GM18907 (cell line): Measurements from ENCODE around the gene DYNLT1.
A peak's percentile ranks its signal among the peaks of the same experiment; 100 is the strongest.
"Not testable (repeated sequence)": the region's sequence is repeated elsewhere in the genome, so short reads cannot be mapped to it uniquely, and the experiment has no call there.

Source experiments
- ATAC-seq: cut with Tn5 transposase; IDR thresholded peaks from one replicate; pipeline ENCODE4 v1.9.1; 2021; ENCODE audit warnings: mild to moderate bottlenecking, moderate library complexity; ENCODE audit not compliant: unreplicated experiment

DYNLT1 gene

DNA sequence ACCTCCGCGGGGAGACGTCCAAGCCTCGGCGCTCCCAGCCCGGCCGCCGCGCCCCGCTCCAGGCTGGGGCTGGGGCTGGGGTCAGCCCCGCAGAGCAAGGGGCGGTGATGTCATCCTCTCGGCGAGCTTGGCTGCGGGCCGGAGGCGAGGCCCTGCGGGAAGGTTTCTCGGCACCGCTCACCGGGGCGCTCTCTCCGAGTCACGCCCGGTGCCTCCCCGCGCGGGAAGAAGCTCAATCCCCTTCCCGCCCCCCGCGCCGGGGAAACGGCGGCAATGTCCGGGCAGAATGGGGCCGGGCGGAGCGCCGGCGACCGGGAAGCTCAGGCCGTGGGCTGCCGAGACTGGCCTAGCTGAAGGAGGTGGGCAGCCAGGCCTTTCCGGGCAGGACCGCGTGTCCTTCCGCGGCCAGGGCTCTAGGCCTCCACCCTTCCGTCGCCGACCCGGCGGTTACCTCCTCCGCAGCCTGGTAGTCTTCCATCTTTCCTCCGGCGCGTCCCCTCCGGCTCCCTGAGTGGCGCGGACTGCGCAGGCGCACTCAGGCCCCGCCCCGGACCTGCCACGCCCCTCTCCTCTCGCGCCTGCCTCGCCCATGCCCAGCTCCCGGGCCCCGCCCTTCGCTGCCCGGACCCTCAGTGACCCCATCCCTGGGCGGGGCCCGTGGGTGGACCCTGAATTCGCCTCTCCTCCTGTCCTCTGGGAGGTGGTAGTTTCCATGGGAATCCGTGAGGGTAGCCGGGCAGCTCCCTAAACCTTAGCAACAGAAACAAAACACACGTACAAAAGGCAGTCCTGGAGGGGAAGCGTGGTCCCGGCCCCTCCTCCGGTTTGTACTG, at the start of gene DYNLT1:
Gene DYNLT1 (minus strand): TSS at position 513 of the 833 bp plus-strand sequence. CDS start 35 bp downstream, at position 478.
- peak; percentile 57 for ATAC-seq

DNA sequence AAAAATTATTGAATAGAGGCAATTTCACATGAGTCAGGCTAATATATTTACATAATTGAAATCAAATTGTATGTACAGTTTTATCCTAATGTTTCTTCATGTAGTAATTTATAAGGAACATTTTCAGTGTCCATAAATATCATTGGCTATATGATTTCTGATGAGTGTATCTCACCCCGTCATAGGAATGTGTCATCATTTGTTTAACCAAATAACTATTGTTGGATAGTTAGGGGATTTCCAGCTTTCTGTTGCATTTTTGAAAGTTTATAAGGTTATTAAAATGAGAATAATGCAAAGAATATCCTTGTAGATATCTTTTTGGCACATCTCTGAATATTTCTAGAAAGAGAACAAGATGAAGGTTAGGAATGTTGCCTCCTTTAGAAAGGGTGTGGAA, 44.3 kb upstream of the DYNLT1 start:
- no peak for ATAC-seq

DNA sequence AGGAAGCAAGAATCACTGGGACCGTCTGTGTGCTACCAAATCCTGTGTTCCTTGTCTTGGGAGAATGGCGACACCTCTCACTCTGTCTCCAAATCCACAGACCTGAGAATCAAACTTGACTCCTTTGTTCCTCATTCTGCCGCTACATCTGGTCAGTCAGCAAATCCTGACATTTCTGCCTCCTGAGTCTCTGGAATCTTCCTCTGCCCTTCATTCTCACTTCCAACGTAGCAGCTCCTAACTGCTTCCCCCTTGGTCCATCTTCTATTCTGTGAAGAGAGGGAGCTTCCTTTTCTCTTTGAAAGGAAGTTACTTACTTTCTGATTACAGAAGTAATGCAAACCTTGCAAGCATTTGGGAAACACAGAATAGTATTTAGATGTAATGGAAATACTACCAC, 43.0 kb upstream of the DYNLT1 start:
- no peak for ATAC-seq

DNA sequence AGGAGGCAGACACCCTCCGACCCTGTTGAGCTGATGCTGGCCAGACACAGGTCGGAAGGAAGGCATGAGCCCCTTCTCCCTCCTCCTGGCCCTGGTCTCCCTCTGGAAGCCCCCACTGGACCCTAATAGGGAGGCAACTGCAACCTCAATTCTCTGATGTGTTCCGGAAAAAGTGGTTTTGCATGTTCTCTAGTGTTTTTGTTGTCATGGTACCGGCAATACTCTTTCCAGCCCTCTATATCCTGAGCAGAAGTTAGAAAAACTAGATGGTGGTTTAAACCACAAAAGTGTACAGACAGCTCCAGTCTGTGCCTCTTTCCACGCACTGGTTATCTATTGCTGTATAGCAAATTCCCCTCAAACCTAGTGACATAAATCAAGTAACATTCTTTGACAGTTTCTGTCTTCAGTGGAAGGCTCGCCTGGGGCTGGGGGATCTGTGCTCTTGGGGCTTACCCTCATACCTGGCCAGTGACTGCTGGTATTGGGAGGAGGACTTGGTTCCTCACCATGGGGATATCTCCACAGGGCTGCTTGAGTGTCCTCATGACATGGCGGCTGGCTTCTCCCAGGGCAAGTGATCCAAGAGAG, 42.3 kb upstream of the DYNLT1 start:
- peak; percentile 95 for ATAC-seq

DNA sequence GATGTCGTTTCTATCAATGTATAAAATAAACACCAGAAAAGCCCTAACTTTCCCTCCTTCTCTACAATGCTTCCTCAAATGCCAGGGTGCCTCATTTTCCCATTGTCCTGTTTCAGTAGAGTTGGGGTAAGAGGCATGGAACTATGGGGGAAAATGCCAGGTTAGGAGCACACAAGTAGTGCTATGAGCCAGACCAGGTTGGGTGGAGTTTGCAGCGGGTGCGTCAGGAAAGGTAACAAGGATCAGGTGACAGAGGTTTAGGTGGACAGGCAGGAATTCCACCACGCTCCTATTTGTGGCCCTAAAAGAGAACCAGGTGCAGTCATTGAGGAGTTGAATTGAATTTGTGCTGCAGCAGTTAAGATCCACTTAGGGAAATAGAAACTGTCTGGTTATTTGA, 41.8 kb upstream of the DYNLT1 start:
- no peak for ATAC-seq

DNA sequence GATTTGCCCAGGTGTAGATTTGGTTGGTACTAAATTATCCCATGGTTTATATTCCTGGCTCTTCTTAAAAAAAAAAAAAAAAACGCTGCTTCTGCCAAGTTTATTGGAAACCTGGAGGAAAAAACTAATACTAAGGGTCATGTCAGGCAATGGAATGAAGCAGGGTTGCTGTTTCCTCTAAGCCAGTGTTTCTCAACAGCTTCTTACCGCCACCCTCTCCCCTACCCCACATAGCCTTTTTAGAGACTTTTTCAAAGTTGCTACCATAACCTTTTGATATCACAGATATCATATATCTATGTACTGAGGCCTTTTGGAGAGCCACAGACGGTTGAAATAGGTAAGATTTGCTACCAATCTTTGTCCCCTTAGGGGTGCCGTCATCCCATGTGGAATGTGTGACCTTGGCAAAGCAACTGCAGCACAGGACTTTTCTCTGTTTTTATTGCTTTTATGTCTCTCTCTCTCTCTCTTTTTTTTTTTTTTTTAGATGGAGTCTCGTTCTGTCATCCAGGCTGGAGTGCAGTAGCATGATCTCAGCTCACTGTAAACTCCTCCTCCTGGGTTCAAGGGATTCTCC, 40.3 kb upstream of the DYNLT1 start:
- no peak for ATAC-seq

DNA sequence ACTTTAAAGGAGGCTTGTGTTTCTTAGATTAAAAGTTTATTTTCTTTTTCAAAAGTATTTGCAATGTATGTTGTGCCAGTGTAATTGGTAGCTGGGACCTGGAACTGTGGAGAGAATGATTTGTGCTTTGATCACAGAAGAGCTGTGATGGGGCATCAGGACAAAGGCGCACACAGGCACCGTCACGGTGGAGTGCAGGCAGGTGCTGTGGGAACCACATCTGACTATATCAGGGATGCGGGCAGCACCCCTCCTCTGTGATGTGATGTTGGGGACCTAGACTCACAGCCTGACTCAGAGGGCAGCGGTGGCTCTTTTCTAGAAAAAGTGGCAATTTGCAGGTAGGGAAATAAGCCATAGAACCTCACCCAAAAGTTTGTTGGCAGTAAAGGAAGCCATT, 39.8 kb upstream of the DYNLT1 start:
- ATAC-seq: no peak

DNA sequence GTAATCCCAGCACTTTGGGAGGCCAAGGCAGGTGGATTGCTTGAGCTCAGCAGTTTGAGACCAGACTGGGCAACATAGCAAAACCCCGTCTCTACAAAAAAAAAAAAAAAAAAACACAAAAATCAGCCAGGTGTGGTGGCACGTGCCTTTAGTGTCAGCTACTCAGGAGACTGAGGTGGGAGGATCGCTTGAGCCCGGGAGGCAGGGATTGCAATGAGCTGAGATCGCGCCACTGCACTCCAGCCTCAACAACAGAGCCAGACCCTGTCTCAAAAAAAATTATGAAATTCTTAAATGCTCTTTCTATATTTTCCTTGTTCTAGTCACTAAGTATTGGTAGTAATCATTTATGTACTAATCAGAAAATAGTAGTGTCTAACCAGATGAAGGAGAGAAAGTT, 35.9 kb upstream of the DYNLT1 start:
- no peak for ATAC-seq

DNA sequence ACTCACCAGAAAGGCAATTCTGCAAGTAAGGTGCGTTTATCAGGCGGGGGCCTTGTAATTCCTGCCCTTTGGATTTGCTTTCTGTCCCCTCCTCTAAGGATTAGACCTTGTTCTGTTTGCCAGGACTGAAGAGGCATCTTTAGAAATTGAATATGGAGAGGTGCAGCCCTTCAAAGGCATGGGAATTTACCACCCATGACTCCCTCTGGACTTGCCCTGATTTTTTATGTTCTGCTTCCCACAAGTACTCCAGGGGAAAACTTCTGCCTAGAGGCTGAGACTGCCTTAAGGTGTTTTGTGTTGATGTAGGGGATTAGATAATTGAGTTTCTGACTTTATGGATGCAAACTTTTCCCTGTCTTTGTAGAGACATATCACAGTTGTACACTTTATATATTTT, 35.5 kb upstream of the DYNLT1 start:
- ATAC-seq: no peak

DNA sequence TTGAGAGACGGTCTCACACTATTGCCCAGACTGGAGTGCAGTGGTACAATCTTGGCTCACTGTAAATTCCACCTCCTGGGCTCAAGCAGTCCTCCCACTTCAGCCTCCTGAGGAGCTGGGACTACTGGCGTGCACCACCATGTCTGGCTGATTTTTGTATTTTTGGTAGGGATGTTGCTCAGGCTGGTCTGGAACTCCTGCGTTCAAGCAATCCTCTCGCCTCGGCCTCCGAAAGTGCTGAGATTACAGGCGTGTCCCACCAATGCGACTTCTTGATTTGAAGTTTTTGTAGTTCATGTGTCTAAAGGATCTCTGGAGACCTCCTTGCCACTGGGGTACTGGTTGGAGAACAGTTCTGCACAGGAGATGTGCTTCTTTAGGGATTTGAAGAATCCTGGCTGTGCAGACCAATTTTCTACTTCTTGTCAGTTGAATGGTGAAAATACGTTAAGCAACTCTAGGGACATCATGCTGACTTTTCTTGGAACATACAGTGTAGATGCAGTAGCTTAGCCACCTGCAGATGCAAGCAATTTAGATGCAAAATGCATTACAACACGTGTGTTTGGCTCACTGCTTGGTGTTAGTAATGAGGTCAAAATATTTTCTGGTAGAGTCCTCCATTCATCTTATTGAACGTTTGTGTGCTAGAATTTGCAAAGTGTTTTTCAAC, 33.5 kb upstream of the DYNLT1 start:
- ATAC-seq: no peak

DNA sequence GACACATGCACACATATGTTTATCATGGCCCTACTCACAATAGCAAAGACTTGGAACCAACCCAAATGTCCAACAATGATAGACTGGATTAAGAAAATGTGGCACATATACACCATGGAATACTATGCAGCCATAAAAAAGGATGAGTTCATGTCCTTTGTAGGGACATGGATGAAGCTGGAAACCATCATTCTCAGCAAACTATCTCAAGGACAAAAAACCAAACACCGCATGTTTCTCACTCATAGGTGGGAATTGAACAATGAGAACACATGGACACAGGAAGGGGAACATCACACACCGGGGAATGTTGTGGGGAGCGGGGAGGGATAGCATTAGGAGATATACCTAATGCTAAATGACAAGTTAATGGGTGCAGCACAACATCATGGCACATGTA, 32.6 kb upstream of the DYNLT1 start:
- ATAC-seq: not testable (repeated sequence)

DNA sequence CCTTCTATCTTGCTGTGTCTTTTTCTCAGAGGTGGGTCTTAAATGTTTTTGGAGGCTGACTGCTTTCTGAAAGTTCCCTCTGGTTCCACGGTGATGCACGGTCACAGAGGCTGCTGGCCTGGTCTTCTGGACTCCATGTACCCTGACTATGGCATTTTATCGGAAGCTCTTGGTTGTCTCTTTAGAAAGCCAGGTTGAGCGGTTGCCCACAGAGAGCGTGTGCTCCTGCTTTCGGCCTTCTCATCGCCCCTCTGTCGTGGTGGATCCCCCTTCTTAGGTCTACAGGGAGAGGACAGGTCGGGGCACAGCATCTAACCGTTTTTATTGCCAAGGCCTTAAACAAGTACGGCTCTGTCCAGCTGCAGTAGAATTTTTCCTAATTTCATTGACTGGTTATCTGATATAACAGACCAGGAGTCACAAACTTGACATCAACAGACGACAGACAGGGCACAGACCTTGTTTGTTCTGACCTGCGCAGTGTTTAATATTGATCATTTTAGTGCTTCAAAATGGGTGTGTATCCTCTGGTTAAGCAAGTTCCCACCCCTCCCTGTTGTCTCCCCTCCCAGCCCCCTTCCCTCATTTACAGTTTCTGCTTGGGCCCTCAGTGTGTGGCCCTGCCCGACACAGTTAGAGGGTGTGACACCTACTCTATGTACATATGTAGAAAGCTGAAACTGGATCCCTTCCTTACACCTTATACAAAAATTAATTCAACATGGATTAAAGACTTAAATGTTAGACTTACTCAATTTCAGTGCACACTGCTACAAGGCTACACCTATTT, 30.0 kb upstream of the DYNLT1 start:
- no peak for ATAC-seq

DNA sequence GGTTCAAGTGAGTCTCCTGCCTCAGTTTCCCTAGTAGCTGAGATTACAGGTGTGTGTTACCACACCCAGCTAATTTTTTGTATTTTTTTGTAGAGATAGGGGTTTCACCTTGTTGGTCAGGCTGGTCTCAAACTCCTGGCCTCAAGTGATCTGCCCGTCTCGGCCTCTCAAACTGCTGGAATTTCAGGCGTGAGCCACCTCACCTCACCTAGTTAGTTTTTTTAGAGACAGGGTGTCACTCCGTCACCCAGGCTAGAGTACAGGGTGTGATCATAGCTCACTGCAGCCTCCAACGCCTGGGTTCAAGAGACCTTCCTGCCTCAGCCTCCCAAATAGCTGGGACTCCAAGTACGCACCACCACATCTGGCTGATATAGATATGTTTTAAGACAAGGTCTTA, 28.2 kb upstream of the DYNLT1 start:
- ATAC-seq: no peak

DNA sequence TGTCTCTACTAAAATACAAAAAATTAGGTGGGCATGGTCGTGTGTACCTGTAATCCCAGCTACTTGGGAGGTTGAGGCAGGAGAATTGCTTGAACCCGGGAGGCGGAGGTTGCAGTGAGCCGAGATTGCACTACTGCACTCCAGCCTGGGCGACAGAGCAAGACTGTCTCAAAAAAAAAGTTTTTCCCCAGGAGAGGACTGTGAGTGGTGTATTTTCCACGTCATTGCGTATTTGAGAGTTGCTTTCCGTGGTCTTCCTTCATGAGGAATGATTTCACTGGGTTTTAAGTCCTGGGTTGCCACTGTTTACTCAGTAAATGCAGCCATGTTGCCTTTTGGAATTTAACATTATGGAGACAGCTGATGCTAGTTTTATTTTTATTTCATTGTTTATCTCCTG, 27.6 kb upstream of the DYNLT1 start:
- not testable (repeated sequence) for ATAC-seq

DNA sequence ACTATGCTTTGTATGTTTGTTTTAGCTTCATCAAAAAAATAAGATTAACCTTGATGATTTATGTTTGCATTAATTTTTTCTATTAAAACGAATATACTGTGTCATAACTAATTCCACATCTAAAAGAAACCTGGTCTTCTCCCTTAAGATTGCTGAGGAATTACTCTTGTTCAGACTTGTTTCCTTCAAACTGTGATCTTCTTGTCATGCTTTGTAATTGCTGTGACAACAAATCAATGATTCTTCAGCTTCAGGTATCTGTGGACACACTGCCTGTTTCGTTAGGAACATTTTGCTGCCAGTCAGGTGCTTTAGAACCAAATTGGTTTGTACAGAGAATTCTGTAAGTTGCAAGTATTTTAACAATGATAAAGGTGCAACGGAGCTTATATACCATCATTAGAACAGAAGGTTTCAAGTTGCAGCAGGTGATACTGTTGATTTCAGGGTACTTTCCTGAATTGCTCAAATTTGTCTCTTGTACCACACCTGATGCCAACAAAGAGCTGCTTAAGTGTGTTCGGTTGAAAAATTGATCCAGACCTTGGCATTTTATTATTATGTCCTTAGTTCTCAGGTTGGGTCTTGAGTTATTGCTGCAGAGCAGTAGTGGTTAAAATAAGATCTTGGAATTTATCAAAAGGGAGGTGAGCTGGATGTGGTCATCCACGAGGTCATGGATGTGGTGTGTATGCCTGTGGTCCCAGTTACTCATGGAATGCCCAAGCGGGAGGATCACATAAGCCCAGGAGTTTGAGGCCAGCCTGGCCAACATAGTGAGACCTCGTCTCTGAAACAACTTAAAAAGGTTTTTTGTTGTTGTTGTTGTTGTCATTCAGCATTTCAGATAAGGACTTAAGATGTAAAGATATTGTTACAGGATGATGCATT, 24.8 kb upstream of the DYNLT1 start:
- ATAC-seq: no peak

DNA sequence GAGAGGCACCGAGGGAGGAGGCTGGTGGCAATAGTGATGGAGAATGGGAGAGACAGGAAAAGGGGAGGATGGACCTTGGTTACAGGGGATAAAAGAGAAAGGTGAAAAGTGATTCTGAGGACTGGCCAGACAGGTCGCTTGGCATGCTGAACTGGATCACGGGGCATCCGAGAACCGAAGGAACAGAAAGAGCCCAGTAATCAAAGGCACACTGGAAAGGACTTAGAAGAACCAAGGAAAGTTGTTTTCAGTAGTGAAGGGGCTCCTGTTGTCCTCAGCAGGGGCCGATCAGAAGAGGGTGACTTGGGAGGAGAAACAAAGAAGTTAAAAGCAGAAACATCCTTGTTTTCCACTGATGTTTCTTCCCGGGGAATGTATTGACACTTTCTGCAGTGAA, 24.2 kb upstream of the DYNLT1 start:
- no peak for ATAC-seq

DNA sequence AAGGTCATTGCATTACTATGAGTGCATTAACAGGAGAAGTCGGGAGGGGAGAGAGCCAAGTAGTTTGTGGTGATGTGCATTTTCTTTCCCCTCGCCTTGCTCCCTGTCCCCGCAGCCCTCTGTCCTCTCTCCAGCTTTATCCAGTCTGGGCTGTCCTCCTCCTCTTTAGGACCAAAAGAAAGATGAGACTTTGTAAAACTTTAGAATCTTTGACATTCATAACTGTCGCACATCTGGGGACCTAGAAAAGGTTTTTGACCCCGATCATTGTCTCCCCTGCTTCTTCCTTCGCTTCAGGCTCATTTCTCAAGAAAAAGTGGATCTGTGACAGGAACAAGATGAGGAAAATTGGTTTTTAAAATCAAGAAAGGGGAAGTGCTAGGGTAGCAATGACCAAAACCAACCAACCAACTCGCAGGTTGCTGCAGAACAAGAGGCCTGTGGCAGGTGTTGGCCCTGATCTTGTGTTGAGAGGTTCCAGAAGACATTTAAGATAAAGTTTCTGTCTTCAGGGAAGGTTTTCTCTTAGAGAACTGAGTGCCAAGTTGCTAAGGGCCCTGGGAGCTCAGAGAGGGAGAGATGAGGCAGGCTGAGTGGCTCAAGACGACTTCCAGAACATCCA, 22.9 kb upstream of the DYNLT1 start:
- ATAC-seq: no peak

DNA sequence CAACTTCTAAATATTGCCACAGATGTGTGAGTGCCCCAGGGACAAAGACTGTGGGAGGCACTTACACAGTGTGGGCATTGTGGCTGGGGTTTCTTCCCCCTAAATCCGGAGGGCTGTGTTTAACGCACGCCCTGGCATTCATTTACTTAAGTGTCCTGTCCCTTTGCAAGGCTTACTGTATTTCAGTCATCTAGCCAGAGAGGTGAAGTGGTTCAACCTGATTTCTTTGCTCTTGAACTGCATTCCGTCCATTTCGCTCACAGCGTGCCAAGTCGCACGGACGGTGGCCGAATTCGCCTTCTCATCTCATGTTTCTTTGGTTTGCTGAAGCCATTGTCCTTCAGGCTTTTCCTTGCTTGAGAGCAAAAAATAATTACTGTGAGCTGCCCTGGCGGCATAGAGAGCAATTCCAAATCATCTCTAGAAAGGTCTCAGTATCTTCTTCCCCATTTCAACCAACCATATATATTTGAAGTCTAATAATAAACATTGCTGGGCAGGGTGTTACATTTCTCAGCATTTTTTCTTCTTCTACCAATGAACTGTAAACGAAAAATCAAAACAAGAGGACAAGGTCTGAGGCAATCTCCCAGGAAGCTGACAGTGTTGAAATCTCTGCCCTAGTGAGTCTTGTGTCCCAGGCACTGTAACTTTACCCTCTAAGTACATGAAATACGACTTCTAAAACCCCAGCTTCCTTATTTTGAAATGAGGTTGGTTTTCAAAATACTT, 22.3 kb upstream of the DYNLT1 start:
- no peak for ATAC-seq

DNA sequence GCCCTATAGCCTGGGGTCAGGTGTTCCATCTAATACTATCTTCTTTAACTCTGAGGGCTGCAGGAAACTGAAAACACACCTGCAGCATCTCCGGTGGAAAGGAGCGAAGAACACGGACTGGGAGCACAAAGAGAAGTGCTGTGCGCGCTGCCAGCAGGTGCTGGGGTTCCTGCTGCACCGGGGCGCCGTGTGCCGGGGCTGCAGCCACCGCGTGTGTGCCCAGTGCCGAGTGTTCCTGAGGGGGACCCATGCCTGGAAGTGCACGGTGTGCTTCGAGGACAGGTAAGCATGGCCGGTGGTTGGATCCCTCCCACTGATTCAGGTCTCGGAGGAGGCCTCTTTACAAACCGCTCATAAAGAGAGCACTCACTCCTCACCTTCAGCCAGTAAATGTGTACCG, 20.8 kb upstream of the DYNLT1 start:
- ATAC-seq: no peak
